Adrenal gland (tissue), 12 donors: ENCODE data around the gene SOX18. TPM values are rescaled to one million over a fixed set of nuclear protein-coding genes. Genes with fewer than 3 reads are reported as not detected.

Source experiments
- DNase-seq, 7 donors: peaks; one replicate each; pipeline ENCODE4 v3.0.0-alpha.2; 2019 to 2020
- H3K27ac ChIP-seq, 5 donors: fragments of 200-600 bp; sonication (generic) in 4 of 5; 1 replicate in 3 of 5; 2 replicates in 2 of 5; pipeline versions ENCODE4 v1.5.1 to v1.8.0; 2016 to 2020; ENCODE audit warnings: mild to moderate bottlenecking in 1 of 5
- H3K27me3 ChIP-seq: fragments of 200-600 bp; 2 replicates; pipeline ENCODE4 v1.8.0; 2021
- H3K36me3 ChIP-seq, 2 donors: fragments of 200-600 bp; replicated peaks in 1 of 2; 1 replicate in 1 of 2; 2 replicates in 1 of 2; pipeline versions ENCODE4 v1.5.1 to v1.8.0; 2018 to 2022
- H3K4me1 ChIP-seq, 2 donors: fragments of 200-600 bp; replicated peaks in 1 of 2; 1 replicate in 1 of 2; 2 replicates in 1 of 2; pipeline versions ENCODE4 v1.5.1 to v1.8.0; 2018 to 2021
- H3K4me3 ChIP-seq, 4 donors: fragments of 200-600 bp; sonication (generic) in 3 of 4; one replicate each; pipeline ENCODE4 v1.5.1; 2016 to 2018
- H3K9me3 ChIP-seq, 3 donors: fragments of 200-600 bp; sonication (generic) in 1 of 3; replicated peaks in 1 of 3; 1 replicate in 2 of 3; 2 replicates in 1 of 3; pipeline versions ENCODE4 v1.5.1 to v1.8.0; 2016 to 2021
- POLR2A ChIP-seq, 2 donors: fragments of 450-650 bp; IDR thresholded peaks; one replicate each; pipeline ENCODE4 v1.6.1; 2017; ENCODE audit warnings: antibody characterized with exemption in 2 of 2, mild to moderate bottlenecking in 2 of 2, moderate library complexity in 1 of 2
- WGBS, 4 donors: extraction: QIAGEN DNeasy Blood & Tissue Kit in 2 of 4; methylation state at CpG; one replicate each; pipeline versions ENCODE4 v1.1.5 to v1.1.7; 2013 to 2017; 5-methylcytosine and 5-hydroxymethylcytosine counted together
- intact Hi-C, 2 donors: fragments of 100-400 bp; cut with DNase I; formaldehyde crosslinking; loops; one replicate each; pipeline versions ENCODE4 v1.14.1 to v1.15.0; 2022 to 2023
- polyA plus RNA-seq, 3 donors: library from polyadenylated mRNA; stranded (reverse); fragments of 200-250 nt in 2 of 3; fragments of 350-450 nt in 1 of 3; fragmentation: Illumina TruSeq in 1 of 3; extraction: RNeasy Lipid Tissue Mini Kit (QIAGEN cat#74804) in 1 of 3; gene quantifications; one replicate each; pipeline ENCODE4 v1.2.3, GENCODE V29; 2013 to 2014
- total RNA-seq, 9 donors: library from RNA; depleted of rRNA in 4 of 9; stranded (reverse); fragments of >200 nt in 4 of 9; fragments of 120-200 nt in 1 of 9; fragmentation: NEBNext Ultra II Directional in 1 of 9; extraction: Animal tissue kit (Norgen Biotek cat#: 25700) in 1 of 9; gene quantifications; one replicate each; pipeline versions ENCODE4 v1.1.0 to v1.2.4, GENCODE V29; 2013 to 2023
- TF ChIP-seq, protein P1 (sequence below), 6 experiments: fragments of 450-650 bp in 4 of 6; fragments of 200-600 bp in 2 of 6; sonication (generic) in 1 of 6; IDR thresholded peaks; 1 replicate in 5 of 6; 2 replicates in 1 of 6; pipeline versions ENCODE4 v1.5.1 to v1.8.0; 2016 to 2021; ENCODE audit warnings: antibody characterized with exemption in 6 of 6, mild to moderate bottlenecking in 2 of 6, moderate library complexity in 1 of 6
- donor health status: healthy with polysubstance abuse.
- donor health status: Bipolar disorder and iron deficiency.
- donor health status: DM: yes; HTN: yes; CAD: no.
- donor health status: DM: no; HTN: no; CAD: no.
- donor health status: DM: no; HTN: no; CAD: no.
- donor health status: DM: yes; HTN: yes; CAD: no.

SOX18 gene
- total and polyA plus RNA-seq, 12 donors = 0.59 to 51.0 (median 23.3) TPM

DNA sequence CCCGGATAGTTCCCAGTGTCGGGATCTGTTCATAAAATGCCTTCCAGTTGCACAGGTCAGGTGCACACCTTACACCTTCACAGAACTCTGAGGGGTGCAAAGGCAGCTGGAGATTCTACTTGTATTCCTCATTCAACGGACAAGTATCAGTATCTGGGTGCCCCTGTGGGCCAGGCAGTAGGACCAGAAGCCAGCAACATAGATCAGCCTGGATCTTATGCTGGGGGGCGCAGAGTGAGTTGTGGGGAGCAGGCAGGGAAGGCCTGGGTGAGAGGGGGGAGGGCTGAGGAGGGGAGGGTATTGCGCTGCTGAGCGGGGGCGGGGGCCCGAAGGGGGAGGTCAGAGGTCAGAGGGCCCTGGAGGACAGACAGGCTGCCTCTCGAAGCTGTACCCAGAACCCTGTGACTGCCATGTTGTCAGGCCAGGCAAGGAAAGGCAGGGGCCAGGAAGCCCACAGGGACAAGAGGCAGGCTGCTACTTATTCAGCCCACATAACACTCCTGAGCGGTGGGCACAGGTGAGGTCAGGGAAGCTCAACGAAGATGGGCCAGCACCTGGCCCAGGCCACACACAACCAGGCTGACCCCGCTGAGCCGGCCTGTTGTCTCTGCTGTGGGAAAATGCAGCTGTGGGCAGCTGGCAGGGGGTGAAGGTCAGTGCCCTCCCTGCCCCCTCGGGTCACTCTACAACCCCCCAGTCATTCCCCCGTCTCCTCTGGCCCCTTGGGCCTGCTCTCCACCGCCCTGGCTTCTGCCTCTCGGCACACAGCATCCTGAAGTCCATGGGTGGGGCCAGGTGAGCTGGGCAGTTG, 31.6 kb upstream of the SOX18 start:
- intact Hi-C loops = no loop called here
- H3K4me1 ChIP-seq = peaks cover 13 to 29% of the 10 kb centered on the region in 2 donors
- H3K36me3 ChIP-seq = no peaks in the 10 kb centered on the region
- peak overlapping the region in 2 of 5 donors; percentile 78 to 90 for H3K27ac ChIP-seq
- no peaks in the 10 kb centered on the region for H3K9me3 ChIP-seq
- no peak for DNase-seq
- TF ChIP-seq, protein P1, sequence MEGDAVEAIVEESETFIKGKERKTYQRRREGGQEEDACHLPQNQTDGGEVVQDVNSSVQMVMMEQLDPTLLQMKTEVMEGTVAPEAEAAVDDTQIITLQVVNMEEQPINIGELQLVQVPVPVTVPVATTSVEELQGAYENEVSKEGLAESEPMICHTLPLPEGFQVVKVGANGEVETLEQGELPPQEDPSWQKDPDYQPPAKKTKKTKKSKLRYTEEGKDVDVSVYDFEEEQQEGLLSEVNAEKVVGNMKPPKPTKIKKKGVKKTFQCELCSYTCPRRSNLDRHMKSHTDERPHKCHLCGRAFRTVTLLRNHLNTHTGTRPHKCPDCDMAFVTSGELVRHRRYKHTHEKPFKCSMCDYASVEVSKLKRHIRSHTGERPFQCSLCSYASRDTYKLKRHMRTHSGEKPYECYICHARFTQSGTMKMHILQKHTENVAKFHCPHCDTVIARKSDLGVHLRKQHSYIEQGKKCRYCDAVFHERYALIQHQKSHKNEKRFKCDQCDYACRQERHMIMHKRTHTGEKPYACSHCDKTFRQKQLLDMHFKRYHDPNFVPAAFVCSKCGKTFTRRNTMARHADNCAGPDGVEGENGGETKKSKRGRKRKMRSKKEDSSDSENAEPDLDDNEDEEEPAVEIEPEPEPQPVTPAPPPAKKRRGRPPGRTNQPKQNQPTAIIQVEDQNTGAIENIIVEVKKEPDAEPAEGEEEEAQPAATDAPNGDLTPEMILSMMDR (IDR thresholded peaks at IDR 0.05) = no peak
- TF ChIP-seq POLR2A (IDR thresholded peaks at IDR 0.05) = no peak
- WGBS, 4 donors = 59 to 75% (median 72%) methylated on average over 11 to 17 of the region's 17 CpGs
- peak overlapping the region in 1 of 4 donors; percentile 94 for H3K4me3 ChIP-seq
- no peaks in the 10 kb centered on the region for H3K27me3 ChIP-seq

DNA sequence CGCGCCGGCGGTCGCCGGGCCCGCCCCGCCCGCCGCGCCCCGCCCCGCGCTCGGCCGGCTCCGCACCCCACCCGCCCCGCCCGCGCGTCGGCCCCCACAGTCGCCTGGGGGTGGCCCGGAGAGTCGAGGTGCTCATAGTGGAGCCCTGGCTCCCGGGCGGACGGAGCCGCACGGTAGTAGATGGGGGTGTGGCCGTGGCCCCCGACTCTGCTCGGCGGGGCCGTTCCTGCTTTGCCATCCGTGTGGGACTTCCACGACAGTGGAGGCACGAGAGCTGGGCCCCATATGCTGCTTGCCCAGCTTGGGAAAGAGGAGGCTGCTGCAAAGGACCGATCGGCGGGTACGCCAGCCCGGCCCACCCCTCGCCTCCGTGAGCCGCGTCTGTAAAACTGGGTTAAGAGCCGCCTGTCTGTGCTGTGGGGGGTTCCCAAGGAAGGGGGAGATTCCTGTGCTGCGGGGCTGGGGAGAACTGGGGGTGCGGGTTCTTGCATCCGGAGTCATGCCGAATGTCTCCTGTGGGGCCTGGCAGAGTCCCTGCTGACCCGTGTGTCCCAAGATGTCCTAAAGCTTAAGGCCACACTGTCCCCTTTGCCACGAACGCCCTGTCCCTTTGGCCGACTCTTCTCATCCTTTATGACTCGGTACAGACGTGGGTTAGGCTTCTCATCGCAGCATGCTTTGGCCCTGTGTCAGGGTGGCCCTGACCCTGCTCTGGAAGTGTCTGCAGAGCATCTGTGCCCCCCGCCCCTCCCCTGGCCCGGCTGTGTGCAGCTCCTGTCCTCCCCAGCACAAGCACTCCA, 30.8 kb upstream of the SOX18 start, which contains the start of gene OPRL1:
TSS of gene OPRL1 (plus strand) at position 70 of the 800 bp plus-strand sequence. CDS start 12,639 bp downstream, outside the sequence.
- Histone ChIP-seq H3K27me3 (no peaks in the 10 kb centered on the region), H3K4me1 (peaks cover 13 to 29% of the 10 kb centered on the region in 2 donors), H3K36me3 (no peaks in the 10 kb centered on the region), H3K27ac (peak within 1 kb of the TSS in 4 of 5 donors; percentile 60 to 90 (median 70)), H3K9me3 (no peaks in the 10 kb centered on the region), H3K4me3 (peak within 1 kb of the TSS; percentile 42 to 94 (median 75))
- peak in 5 of 7 donors; percentile 37 to 74 (median 55) for DNase-seq
- intact Hi-C loops = no loop called here
- peak in 1 of 2 donors; percentile 12 for TF ChIP-seq POLR2A (IDR thresholded peaks at IDR 0.05)
- TF ChIP-seq, protein P1 (IDR thresholded peaks at IDR 0.05) = no peak
- 3 to 25% (median 6%) methylated on average over 7 to 60 of the region's 62 CpGs for WGBS, 4 donors

DNA sequence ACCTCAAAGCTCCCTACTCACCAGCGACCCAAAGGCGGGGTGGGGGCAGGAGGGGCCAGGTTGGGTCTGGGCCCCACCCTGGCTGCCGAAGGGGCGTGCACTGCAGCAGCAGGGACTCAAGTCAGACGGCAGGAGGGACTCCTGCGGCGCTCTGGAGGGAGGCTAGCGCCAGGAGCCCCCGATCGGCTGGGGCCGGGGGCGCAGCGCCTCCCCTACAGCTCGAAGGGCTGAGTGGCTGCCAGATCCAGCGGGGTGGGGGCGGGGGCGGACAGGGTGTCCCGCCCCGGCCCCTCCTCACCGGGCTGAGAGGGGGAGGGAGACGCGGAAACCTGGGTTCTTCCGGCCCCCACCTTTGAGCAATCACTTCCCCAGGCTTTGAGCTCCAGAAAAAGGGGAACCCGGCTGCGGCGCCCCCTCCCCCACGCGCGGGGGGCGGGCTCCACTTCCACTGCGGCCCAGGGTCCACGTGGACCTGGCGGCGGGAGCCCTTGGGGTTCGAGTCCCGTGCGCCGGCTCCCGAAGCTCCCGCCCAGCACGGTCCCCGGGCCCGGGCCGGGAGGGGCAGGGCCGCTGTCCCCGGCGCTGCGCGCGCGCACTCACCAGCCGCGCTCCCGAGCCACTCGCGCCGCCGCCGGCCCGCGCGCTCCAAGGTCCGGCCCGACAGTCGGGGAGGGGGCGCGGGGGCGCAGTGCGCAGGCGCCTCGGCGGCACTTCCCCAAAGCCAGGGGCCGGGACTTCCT, 30.0 kb upstream of the SOX18 start, which contains the start of gene RGS19:
TSS of gene RGS19 (minus strand) at position 246 of the 740 bp plus-strand sequence. CDS start 2,632 bp downstream, outside the sequence.
- Histone ChIP-seq H3K27ac (peak within 1 kb of the TSS in 4 of 5 donors; percentile 60 to 90 (median 70)), H3K9me3 (no peaks in the 10 kb centered on the region), H3K36me3 (peaks cover 0 to 2% of the 10 kb centered on the region in 2 donors), H3K27me3 (no peaks in the 10 kb centered on the region), H3K4me3 (peak within 1 kb of the TSS; percentile 42 to 94 (median 75)), H3K4me1 (peaks cover 13 to 26% of the 10 kb centered on the region in 2 donors)
- WGBS, 4 donors = 0 to 4% (median 1%) methylated on average over 16 to 72 of the region's 73 CpGs; no CpG with 5 or more reads in 1 of the 4 donors
- intact Hi-C loops = no loop called here
- no peak for TF ChIP-seq POLR2A (IDR thresholded peaks at IDR 0.05)
- TF ChIP-seq, protein P1 (IDR thresholded peaks at IDR 0.05) = no peak
- DNase-seq = peak; percentile 63 to 82 (median 69)
